ENCODE measurements around the gene OPN5. TPM values are rescaled to one million over a fixed set of nuclear protein-coding genes. Genes with fewer than 3 reads are reported as not detected.

Gene OPN5
- total RNA-seq, 1 experiment from 2014 or later, result not detected

- Histone ChIP-seq H3K27ac (ENCODE audit: low read length) (no peak overlapping the region), H3K4me3 (ENCODE audit: low read length) (no peak overlapping the region), H3K9me2 (replicated peaks; ENCODE audit: low read length) (no peaks in the 10 kb centered on the region), H3K9ac (ENCODE audit: low read length) (no peak overlapping the region), H3F3A (ENCODE audit: low read length, unreplicated experiment) (no peaks in the 10 kb centered on the region), H3K4me1 (ENCODE audit: insufficient read depth, low read length) (peaks cover 16% of the 10 kb centered on the region), H2AFZ (ENCODE audit: low read length) (no peak overlapping the region), H3K27me3 (ENCODE audit: low read length) (no peaks in the 10 kb centered on the region), H4K20me1 (ENCODE audit: low read length) (no peaks in the 10 kb centered on the region), H3K9me3 (ENCODE audit: low read length) (no peaks in the 10 kb centered on the region), H3K4me2 (ENCODE audit: low read length) (no peak overlapping the region), H3K79me2 (ENCODE audit: low read length) (no peaks in the 10 kb centered on the region), H3K36me3 (ENCODE audit: low read depth, low read length) (no peaks in the 10 kb centered on the region)
- CTCF ChIA-PET, result interaction anchor here (0.6 to 1.4 kb wide), 2 partner anchors 158 to 1620 kb away, joined by 4 to 5 read pairs; no protein-coding TSS in a partner anchor
- no TSS peak for BruUV-seq (replicated peaks)
- ATAC-seq, result no peak
- peak; percentile 38 for DNase-seq
- intact Hi-C loops (cut with micrococcal nuclease), result loop anchor here (2.0 to 10.0 kb wide), 4 partner anchors 297 to 1037 kb away; no protein-coding TSS in a partner anchor
- no peak for TF ChIP-seq EZH2phosphoT487 (IDR thresholded peaks at IDR 0.05; ENCODE audit: borderline replicate concordance, low read length)
- TF ChIP-seq CTCF (conservative IDR thresholded peaks at IDR 0.05; ENCODE audit: low read depth, low read length), result no peak
- POLR2A ChIA-PET (ENCODE audit: unreplicated experiment), result no interaction called here
Observed at GRCh38 chr6:47789553-47789952, 7.7 kb downstream of the OPN5 start.

GRCh38 chr6:47792216-47792733 lies 10.4 kb downstream of the OPN5 start:
- Histone ChIP-seq H3K4me3 (ENCODE audit: low read length) (no peak overlapping the region), H3K36me3 (ENCODE audit: low read depth, low read length) (no peaks in the 10 kb centered on the region), H4K20me1 (ENCODE audit: low read length) (no peaks in the 10 kb centered on the region), H3K79me2 (ENCODE audit: low read length) (no peaks in the 10 kb centered on the region), H3K9me3 (ENCODE audit: low read length) (no peaks in the 10 kb centered on the region), H3K27ac (ENCODE audit: low read length) (no peak overlapping the region), H3F3A (ENCODE audit: low read length, unreplicated experiment) (no peaks in the 10 kb centered on the region), H3K27me3 (ENCODE audit: low read length) (no peaks in the 10 kb centered on the region), H3K4me1 (ENCODE audit: insufficient read depth, low read length) (peaks cover 16% of the 10 kb centered on the region), H3K4me2 (ENCODE audit: low read length) (no peak overlapping the region), H3K9ac (ENCODE audit: low read length) (no peak overlapping the region), H2AFZ (ENCODE audit: low read length) (no peak overlapping the region), H3K9me2 (replicated peaks; ENCODE audit: low read length) (no peaks in the 10 kb centered on the region)
- POLR2A ChIA-PET (ENCODE audit: unreplicated experiment), result interaction anchor here (0.7 kb wide), 1 partner anchor 286 kb away, joined by 9 read pairs; no protein-coding TSS in a partner anchor
- CTCF ChIA-PET, result no interaction called here
- DNase-seq (no peak), ATAC-seq (no peak)
- no TSS peak for BruUV-seq (replicated peaks)
- intact Hi-C loops (cut with micrococcal nuclease), result no loop called here
- TF ChIP-seq EZH2 (IDR thresholded peaks at IDR 0.05; ENCODE audit: low read length, unreplicated experiment) (no peak), CTCF (conservative IDR thresholded peaks at IDR 0.05; ENCODE audit: low read depth, low read length) (no peak), EZH2phosphoT487 (IDR thresholded peaks at IDR 0.05; ENCODE audit: borderline replicate concordance, low read length) (no peak)

GRCh38 chr6:47794577-47795135 lies 12.8 kb downstream of the OPN5 start:
- Histone ChIP-seq H4K20me1 (ENCODE audit: low read length) (no peaks in the 10 kb centered on the region), H3K4me3 (ENCODE audit: low read length) (no peak overlapping the region), H3K9ac (ENCODE audit: low read length) (no peak overlapping the region), H3K4me2 (ENCODE audit: low read length) (no peak overlapping the region), H3K36me3 (ENCODE audit: low read depth, low read length) (no peaks in the 10 kb centered on the region), H3K9me2 (replicated peaks; ENCODE audit: low read length) (no peaks in the 10 kb centered on the region), H3K27ac (ENCODE audit: low read length) (no peak overlapping the region), H3K79me2 (ENCODE audit: low read length) (no peaks in the 10 kb centered on the region), H3K27me3 (ENCODE audit: low read length) (no peaks in the 10 kb centered on the region), H3K9me3 (ENCODE audit: low read length) (no peaks in the 10 kb centered on the region), H2AFZ (ENCODE audit: low read length) (no peak overlapping the region), H3F3A (ENCODE audit: low read length, unreplicated experiment) (no peaks in the 10 kb centered on the region), H3K4me1 (ENCODE audit: insufficient read depth, low read length) (peaks cover 3% of the 10 kb centered on the region)
- TF ChIP-seq CTCF (conservative IDR thresholded peaks at IDR 0.05; ENCODE audit: low read depth, low read length) (no peak), EZH2 (IDR thresholded peaks at IDR 0.05; ENCODE audit: low read length, unreplicated experiment) (no peak), EZH2phosphoT487 (IDR thresholded peaks at IDR 0.05; ENCODE audit: borderline replicate concordance, low read length) (no peak)
- ChIA-PET POLR2A (ENCODE audit: unreplicated experiment) (no interaction called here), CTCF (no interaction called here)
- intact Hi-C loops (cut with micrococcal nuclease), result no loop called here
- ATAC-seq, result no peak
- no peak for DNase-seq
- no TSS peak for BruUV-seq (replicated peaks)

Data from PC-3 (cell line).